SK-N-SH treated with all-trans-retinoic acid at 6 μM for 48 hours (cell line): ENCODE results near the gene ACSM4.
"Not testable (repeated sequence)": the region's sequence is repeated elsewhere in the genome, so short reads cannot be mapped to it uniquely, and the experiment has no call there.

ENCODE experiments used
- ATAC-seq: fragments of 200-7000 bp; cut with Tn5 transposase; 3 replicates; pipeline ENCODE4 v1.9.1; 2020; ENCODE audit warnings: mild to moderate bottlenecking, moderate library complexity
- ARNTL ChIP-seq: fragments of 450-650 bp; formaldehyde crosslinking; IDR thresholded peaks from 2 replicates; pipeline ENCODE4 v1.5.0; 2020; ENCODE audit warnings: low read depth, mild to moderate bottlenecking, moderate library complexity, borderline replicate concordance
- BACH2 ChIP-seq: fragments of 250-450 bp; sonication (Bioruptor Pico); IDR thresholded peaks from 2 replicates; pipeline ENCODE4 v1.9.0; 2021; ENCODE audit warnings: mild to moderate bottlenecking, borderline replicate concordance
- ESRRG ChIP-seq: fragments of 250-450 bp; sonication (Bioruptor Pico); IDR thresholded peaks from 2 replicates; pipeline ENCODE4 v1.6.1; 2021; ENCODE audit warnings: mild to moderate bottlenecking
- ISL1 ChIP-seq: fragments of 250-450 bp; sonication (Bioruptor Pico); IDR thresholded peaks from 2 replicates; pipeline ENCODE4 v2.1.2; 2022; ENCODE audit warnings: mild to moderate bottlenecking, moderate library complexity
- OSR1 ChIP-seq: fragments of 250-450 bp; sonication (Bioruptor Pico); IDR thresholded peaks from 2 replicates; pipeline ENCODE4 v1.8.0; 2022; ENCODE audit warnings: moderate library complexity, mild to moderate bottlenecking, inconsistent platforms
- PPARA ChIP-seq: fragments of 250-450 bp; sonication (Bioruptor Pico); IDR thresholded peaks from 2 replicates; pipeline ENCODE4 v1.5.0; 2020; ENCODE audit warnings: mild to moderate bottlenecking, borderline replicate concordance
- RARB ChIP-seq: fragments of 250-450 bp; sonication (Bioruptor Pico); IDR thresholded peaks from 2 replicates; pipeline ENCODE4 v1.8.0; 2021; ENCODE audit warnings: mild to moderate bottlenecking, moderate library complexity
- SNAI2 ChIP-seq: fragments of 250-450 bp; sonication (Bioruptor Pico); IDR thresholded peaks from 2 replicates; pipeline ENCODE4 v1.5.0; 2020; ENCODE audit warnings: mild to moderate bottlenecking, moderate library complexity
- TCF4 ChIP-seq: fragments of 250-450 bp; sonication (Bioruptor Pico); IDR thresholded peaks from 2 replicates; pipeline ENCODE4 v1.8.0; 2021; ENCODE audit warnings: mild to moderate bottlenecking, moderate library complexity, borderline replicate concordance
- TOX ChIP-seq: fragments of 250-450 bp; sonication (Bioruptor Pico); IDR thresholded peaks from 2 replicates; pipeline ENCODE4 v1.8.0; 2021; ENCODE audit warnings: mild to moderate bottlenecking, moderate library complexity, borderline replicate concordance
- ZC3H10 ChIP-seq: fragments of 250-450 bp; sonication (Bioruptor Pico); IDR thresholded peaks from 2 replicates; pipeline ENCODE4 v1.5.1; 2021; ENCODE audit warnings: mild to moderate bottlenecking, moderate library complexity
- ZFP3 ChIP-seq: fragments of 250-450 bp; sonication (Bioruptor Pico); IDR thresholded peaks from 2 replicates; pipeline ENCODE4 v1.5.0; 2020; ENCODE audit warnings: mild to moderate bottlenecking, moderate library complexity
- ZFP30 ChIP-seq: fragments of 450-650 bp; formaldehyde crosslinking; IDR thresholded peaks from 2 replicates; pipeline ENCODE4 v1.5.0; 2022; ENCODE audit warnings: mild to moderate bottlenecking, moderate library complexity
- ZNF565 ChIP-seq: fragments of 450-650 bp; formaldehyde crosslinking; conservative IDR thresholded peaks from 2 replicates; pipeline ENCODE4 v1.5.0; 2020; ENCODE audit warnings: low read depth, mild to moderate bottlenecking, moderate library complexity
- ZNF70 ChIP-seq: fragments of 450-650 bp; formaldehyde crosslinking; IDR thresholded peaks from 2 replicates; pipeline ENCODE4 v1.5.0; 2020; ENCODE audit warnings: mild to moderate bottlenecking, moderate library complexity
- ZNF8 ChIP-seq: fragments of 450-650 bp; formaldehyde crosslinking; IDR thresholded peaks from 2 replicates; pipeline ENCODE4 v1.5.0; 2020; ENCODE audit warnings: mild to moderate bottlenecking, moderate library complexity
- TF ChIP-seq, protein P1 (sequence below): fragments of 250-450 bp; sonication (Bioruptor Pico); IDR thresholded peaks from 2 replicates; pipeline ENCODE4 v1.8.0; 2020; ENCODE audit warnings: mild to moderate bottlenecking, moderate library complexity, borderline replicate concordance
- TF ChIP-seq, protein P2 (sequence below): fragments of 250-450 bp; sonication (Bioruptor Pico); IDR thresholded peaks from 2 replicates; pipeline ENCODE4 v1.5.1; 2020; ENCODE audit warnings: low read depth, mild to moderate bottlenecking, moderate library complexity
- TF ChIP-seq, protein P3 (sequence below): fragments of 250-450 bp; sonication (Bioruptor Pico); IDR thresholded peaks from 2 replicates; pipeline ENCODE4 v1.8.0; 2021; ENCODE audit warnings: low read depth, mild to moderate bottlenecking, moderate library complexity, borderline replicate concordance

ACSM4 gene

DNA sequence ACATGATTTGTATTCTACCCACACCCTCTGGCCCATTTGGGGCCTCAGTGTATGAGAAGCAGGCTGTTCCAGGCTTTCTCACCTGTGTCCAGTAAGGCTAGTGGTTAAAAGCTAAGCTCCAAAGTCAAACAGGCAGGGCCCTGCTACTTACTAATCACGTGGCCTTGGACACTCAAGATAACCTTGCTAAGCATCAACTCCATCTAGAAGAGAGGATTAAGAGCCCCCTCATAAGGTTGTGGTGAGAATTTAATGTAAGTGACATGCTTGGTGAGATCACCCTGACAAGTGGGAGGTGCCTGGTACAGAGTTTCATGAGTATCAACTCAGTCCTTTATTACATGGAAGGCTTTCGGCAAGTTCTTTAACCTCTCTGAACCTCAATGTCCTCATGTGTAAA lies 17.8 kb downstream of the ACSM4 start (continued):
- TF ChIP-seq, protein P1, sequence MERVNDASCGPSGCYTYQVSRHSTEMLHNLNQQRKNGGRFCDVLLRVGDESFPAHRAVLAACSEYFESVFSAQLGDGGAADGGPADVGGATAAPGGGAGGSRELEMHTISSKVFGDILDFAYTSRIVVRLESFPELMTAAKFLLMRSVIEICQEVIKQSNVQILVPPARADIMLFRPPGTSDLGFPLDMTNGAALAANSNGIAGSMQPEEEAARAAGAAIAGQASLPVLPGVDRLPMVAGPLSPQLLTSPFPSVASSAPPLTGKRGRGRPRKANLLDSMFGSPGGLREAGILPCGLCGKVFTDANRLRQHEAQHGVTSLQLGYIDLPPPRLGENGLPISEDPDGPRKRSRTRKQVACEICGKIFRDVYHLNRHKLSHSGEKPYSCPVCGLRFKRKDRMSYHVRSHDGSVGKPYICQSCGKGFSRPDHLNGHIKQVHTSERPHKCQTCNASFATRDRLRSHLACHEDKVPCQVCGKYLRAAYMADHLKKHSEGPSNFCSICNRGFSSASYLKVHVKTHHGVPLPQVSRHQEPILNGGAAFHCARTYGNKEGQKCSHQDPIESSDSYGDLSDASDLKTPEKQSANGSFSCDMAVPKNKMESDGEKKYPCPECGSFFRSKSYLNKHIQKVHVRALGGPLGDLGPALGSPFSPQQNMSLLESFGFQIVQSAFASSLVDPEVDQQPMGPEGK (CRISPR knock-in tag), result no peak
- TF ChIP-seq ZNF8 (CRISPR knock-in tag), result no peak
- TF ChIP-seq TCF4, result no peak
- TF ChIP-seq, protein P2, sequence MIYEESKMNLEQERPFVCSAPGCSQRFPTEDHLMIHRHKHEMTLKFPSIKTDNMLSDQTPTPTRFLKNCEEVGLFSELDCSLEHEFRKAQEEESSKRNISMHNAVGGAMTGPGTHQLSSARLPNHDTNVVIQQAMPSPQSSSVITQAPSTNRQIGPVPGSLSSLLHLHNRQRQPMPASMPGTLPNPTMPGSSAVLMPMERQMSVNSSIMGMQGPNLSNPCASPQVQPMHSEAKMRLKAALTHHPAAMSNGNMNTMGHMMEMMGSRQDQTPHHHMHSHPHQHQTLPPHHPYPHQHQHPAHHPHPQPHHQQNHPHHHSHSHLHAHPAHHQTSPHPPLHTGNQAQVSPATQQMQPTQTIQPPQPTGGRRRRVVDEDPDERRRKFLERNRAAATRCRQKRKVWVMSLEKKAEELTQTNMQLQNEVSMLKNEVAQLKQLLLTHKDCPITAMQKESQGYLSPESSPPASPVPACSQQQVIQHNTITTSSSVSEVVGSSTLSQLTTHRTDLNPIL (CRISPR knock-in tag), result no peak
- no peak for TF ChIP-seq ZNF565 (CRISPR knock-in tag)
- no peak for TF ChIP-seq RARB
- no peak for TF ChIP-seq BACH2 (CRISPR knock-in tag)
- no peak for TF ChIP-seq ZFP3 (CRISPR knock-in tag)

DNA sequence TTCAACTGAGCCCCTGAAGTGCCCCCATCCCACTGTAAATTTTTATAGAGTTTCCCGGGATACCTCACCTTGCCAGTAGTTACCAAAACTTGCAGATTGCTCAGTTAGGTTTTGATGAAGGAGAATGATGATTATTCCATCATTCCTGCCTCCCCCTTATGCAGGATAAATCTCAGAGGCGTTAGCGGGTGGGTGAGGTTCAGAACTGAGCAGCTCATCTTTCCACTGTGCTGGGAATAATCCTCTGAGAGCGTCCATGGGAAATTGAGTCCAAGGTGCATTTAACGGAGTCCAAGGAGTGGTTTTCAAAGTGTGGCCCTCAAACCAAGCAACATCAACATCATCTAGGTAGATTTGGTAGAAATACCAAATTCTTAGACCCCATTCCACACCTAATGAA lies 18.7 kb downstream of the ACSM4 start:
- TF ChIP-seq ZFP30, result no peak
- TF ChIP-seq, protein P1 (CRISPR knock-in tag), result no peak
- no peak for TF ChIP-seq ZNF70 (CRISPR knock-in tag)
- TF ChIP-seq SNAI2 (CRISPR knock-in tag), result no peak
- TF ChIP-seq, all 23 proteins: peak for 0
- ATAC-seq, result no peak

DNA sequence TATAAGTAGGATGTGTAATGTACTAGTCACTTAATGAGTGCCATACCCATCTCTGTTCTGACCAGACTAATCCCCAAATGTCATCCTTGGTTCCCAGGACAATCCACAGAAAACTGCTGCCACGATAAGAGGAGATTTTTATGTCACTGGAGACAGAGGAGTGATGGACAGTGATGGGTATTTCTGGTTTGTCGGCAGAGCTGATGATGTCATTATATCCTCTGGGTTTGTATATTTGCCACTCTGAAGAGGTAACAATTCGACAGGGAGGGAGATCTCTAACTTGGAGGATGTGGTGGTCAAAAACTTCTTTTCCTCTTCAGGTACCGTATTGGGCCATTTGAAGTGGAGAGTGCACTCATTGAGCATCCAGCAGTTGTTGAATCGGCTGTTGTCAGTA lies 20.3 kb downstream of the ACSM4 start:
- no peak for TF ChIP-seq ISL1 (CRISPR knock-in tag)
- TF ChIP-seq, protein P2 (CRISPR knock-in tag), result no peak
- TF ChIP-seq, protein P1 (CRISPR knock-in tag), result no peak
- TF ChIP-seq ZNF8 (CRISPR knock-in tag), result no peak
- TF ChIP-seq PPARA (CRISPR knock-in tag), result no peak
- no peak for TF ChIP-seq RARB
- no peak for TF ChIP-seq ZC3H10 (CRISPR knock-in tag)
- no peak for TF ChIP-seq ZFP3 (CRISPR knock-in tag)
- TF ChIP-seq TOX (CRISPR knock-in tag), result no peak
- TF ChIP-seq OSR1 (CRISPR knock-in tag), result no peak
- TF ChIP-seq, protein P3, sequence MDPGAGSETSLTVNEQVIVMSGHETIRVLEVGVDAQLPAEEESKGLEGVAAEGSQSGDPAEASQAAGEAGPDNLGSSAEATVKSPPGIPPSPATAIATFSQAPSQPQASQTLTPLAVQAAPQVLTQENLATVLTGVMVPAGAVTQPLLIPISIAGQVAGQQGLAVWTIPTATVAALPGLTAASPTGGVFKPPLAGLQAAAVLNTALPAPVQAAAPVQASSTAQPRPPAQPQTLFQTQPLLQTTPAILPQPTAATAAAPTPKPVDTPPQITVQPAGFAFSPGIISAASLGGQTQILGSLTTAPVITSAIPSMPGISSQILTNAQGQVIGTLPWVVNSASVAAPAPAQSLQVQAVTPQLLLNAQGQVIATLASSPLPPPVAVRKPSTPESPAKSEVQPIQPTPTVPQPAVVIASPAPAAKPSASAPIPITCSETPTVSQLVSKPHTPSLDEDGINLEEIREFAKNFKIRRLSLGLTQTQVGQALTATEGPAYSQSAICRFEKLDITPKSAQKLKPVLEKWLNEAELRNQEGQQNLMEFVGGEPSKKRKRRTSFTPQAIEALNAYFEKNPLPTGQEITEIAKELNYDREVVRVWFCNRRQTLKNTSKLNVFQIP (CRISPR knock-in tag), result no peak
- TF ChIP-seq, all 23 proteins: peak for 0
- ATAC-seq, result no peak

DNA sequence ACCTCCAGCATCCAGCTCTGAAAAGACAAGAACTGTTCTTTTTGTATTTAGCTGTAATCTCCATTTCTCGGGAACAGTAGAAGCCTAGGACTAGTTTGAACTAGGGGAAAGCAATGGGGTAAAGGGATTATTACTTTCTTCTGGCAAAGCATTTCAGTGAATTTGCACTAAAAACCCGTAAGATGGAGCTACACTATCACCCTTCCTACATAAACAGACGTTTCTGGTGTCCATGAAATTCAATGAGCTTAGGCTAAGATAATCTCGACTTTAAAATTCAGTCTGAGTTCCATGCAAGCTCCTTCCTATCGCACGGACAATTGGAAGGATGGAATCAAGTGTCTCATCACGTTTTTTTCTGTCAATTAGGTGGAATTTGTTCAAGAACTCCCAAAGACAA lies 24.0 kb downstream of the ACSM4 start:
- TF ChIP-seq ZC3H10 (CRISPR knock-in tag) (no peak), ZNF70 (CRISPR knock-in tag) (no peak), ARNTL (no peak), OSR1 (CRISPR knock-in tag) (no peak), ZNF8 (CRISPR knock-in tag) (no peak), ZFP3 (CRISPR knock-in tag) (no peak), ZFP30 (no peak), RARB (no peak), ESRRG (CRISPR knock-in tag) (no peak), TCF4 (no peak), SNAI2 (CRISPR knock-in tag) (no peak), BACH2 (CRISPR knock-in tag) (no peak)
- TF ChIP-seq, protein P2 (CRISPR knock-in tag), result no peak
- no peak for ATAC-seq

DNA sequence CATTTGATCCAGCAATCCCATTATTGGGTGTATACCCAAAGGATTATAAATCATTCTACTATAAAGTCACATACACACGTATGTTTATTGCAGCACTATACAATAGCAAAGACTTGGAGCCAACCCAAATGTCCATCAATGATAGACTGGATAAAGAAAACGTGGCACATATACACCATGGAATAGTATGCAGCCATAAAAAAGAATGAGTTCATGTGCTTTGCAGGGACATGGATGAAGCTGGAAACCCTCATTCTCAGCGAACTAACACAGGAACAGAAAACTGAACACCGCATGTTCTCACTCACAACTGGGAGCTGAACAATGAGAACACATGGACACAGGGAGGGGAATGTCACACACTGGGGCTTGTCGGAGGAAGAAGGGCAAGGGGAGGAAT lies 33.9 kb downstream of the ACSM4 start:
- not testable (repeated sequence) for ATAC-seq
